ENCODE results near the gene ZC3H12C.
A peak's percentile ranks its signal among the peaks of the same experiment; 100 is the strongest.
"Not testable (repeated sequence)": the region's sequence is repeated elsewhere in the genome, so short reads cannot be mapped to it uniquely, and the experiment has no call there.

The ZC3H12C gene

DNA sequence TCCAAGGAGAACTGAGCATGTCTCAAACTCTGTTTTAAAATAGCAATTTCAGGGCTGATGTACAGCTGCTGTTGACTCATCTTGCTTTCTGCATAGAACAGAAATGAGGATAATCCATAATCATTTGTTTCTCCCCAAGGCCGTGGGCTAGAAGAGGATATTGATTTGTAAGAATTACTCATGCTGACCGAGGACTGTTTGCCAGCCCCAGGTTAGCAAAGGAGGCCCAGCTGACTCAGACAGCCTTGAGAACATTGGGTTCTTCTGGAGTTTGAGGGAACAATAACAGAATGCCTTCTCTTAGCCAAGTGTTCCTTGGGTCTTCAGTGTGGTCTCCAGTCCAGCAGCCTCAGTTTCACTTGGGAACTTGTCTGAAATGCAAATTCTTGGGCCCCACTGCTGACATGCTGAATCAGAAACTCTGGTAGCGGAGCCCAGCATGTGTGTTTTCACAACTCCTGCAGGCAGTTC lies 92.0 kb downstream of the ZC3H12C start:
- no peak for DNase-seq (ENCODE audit: low spot score)

DNA sequence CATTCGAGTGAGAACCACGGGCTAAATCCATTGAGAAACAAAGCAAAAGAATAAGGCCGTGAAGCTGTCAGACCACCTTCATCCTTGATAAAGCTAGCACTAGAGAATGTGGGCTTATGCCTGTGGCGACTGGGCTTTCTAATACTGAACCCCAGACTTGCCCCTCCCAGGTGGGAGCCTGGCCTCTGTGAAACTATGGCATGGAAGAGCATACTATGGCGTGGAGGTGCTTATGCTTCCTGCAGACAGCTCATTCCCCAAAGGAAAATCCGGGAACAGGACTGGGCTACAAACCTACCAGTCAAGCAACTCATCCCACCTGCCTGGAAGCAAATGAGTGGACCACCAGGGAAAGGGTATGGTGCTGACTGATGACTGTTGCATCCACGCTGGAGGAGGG lies 92.4 kb downstream of the ZC3H12C start:
- no peak for DNase-seq (ENCODE audit: low spot score)

DNA sequence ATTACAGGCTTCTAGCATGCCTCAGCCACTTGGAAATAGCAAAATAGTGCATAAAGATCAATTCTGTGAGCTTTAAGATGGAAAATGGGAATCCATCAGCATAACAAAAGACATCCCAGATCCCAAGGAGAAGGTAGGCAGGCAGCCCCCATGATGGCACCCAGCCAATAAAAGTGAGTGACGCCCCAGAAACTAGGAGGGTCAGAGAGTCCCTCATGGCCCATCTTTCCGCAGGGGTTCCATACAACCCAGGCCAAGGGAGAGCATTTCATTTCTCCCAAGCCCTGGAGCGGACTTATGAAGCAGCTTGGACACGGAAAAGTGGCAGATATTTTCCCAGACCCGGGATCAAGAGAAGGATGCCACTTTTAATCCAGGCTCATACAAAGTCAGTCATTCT lies 93.3 kb downstream of the ZC3H12C start:
- no peak for DNase-seq (ENCODE audit: low spot score)

DNA sequence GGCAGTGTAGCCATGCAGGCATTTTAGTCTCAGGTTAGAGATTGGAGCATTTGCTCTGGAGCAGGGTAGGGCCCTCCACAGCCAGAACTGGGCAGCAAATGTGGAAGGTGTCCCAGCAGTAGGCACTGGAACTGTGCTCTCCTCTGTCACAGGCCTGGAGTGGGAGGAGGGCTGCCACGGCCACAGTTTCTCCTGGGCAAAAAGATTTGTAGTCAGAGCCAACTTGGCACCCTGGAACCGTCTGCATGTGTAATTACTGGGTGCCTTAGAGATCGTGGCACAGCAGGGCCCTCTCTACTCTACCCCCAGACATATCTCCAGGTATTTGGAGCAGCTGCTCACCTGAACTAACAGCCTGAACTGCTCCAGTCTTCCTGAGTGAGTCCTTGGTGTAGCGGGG lies 93.7 kb downstream of the ZC3H12C start:
- no peak for DNase-seq (ENCODE audit: low spot score)

DNA sequence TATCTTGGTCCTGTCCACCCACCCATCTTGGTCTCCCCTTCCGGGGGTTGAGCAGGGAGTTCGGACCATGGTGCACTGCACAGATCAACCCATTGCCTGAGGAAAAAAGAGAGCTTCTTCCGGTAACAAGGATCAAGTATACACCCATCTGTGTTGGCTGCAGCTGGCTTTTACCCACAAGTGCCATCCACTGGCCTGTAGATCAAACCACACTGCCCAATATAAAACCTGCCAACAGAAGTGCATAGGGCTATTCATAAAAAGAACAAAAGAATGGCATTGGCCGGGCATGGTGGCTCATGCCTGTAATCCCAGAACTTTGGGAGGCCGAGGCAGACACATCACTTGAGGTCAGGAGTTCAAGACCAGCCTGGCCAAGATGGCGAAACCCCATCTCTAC lies 94.5 kb downstream of the ZC3H12C start:
- no peak for DNase-seq (ENCODE audit: low spot score)

DNA sequence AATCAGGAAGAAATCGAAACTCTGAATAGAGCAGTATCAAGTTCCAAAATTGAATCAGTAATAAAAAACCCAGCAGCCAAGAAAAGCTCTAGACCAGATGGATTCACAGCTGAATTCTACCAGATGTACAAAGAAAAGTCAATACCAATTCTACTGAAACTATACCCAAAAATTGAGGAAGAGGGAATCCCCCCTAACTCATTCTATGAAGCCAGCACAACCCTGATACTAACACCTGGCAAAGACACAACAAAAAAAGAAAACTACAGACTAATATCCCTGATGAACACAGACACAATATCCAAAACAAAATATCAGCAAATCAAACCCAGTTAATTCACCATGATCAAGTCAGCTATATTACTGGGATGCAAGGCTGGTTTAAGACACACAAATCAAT lies 97.7 kb downstream of the ZC3H12C start:
- no peak for DNase-seq (ENCODE audit: low spot score)

DNA sequence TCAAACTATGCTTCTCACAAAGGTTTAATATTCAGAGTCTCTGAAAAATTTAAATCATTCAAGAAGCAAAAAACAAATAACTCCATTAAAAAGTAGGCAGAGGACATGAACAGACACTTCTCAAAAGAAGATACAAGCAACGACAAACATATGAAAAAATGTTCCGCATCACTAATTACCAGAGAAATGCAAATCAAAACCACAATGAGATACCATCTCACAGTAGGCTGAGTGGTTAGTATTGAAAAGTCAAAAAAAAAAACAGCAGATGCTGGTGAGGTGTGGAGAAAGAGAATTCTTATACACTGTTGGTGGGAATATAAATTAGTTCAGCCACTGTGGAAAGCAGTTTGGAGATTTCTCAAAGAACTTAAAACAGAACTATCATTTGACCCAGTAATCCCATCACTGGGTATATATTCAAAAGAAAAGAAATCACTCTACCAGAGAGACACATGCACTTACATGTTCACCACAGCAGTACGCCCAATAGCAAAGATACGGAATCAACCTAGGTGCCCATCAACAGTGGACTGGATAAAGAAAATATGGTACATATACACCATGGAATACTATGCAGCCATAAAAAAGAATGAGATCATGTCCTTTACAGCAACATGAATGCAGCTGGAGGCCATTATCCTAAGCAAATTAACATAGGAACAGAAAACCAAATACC lies 99.6 kb downstream of the ZC3H12C start:
- not testable (repeated sequence) for DNase-seq (ENCODE audit: low spot score)

DNA sequence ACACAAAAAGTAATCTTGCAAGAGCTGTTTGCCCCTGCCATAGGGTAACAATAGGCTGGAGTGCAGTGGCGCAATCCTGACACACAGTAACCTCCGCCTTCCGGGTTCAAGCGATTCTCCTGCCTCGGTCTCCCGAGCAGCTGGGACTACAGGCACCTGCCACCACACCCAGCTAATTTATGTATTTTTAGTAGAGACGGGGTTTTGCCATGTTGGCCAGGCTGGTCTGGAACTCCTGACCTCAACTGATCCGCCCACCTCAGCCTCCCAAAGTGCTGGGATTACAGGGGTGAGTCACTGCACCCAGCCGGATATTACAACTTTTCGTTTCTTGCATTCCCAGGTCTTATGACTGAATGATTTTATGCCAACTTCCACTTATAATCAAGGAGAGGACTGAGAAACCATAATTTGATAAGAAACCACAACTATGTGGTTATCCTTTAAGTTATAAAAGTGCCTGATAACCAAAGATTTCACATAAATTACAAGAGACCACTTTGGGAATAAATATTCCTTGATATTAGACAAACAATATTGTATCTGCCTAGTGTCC lies 101.1 kb downstream of the ZC3H12C start:
- DNase-seq (ENCODE audit: low spot score): peak; percentile 26

DNA sequence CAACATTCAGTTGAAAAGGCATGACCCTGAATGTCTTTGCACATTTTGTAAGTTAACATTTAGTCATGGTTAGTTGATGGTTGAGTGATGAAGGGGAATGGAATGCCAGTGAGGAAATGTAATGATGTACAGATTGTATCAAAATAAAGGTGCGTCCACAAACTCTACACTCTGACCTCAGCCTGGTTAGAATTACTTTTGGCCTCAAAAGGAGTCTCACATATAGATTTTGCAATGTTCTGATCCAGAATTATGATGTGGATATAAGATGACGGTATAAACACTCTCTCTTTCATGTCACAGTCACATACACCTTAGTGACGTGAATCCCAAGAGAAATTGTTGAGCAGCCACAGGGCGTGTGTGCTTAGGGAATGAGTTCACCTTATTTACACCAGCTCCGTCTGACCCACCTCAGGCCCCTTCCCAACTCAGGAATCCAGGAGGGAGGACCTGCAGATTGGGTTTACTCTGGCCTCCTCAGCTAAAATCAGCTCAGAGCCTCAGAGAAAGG lies 103.1 kb downstream of the ZC3H12C start:
- peak; percentile 30 for DNase-seq (ENCODE audit: low spot score)

DNA sequence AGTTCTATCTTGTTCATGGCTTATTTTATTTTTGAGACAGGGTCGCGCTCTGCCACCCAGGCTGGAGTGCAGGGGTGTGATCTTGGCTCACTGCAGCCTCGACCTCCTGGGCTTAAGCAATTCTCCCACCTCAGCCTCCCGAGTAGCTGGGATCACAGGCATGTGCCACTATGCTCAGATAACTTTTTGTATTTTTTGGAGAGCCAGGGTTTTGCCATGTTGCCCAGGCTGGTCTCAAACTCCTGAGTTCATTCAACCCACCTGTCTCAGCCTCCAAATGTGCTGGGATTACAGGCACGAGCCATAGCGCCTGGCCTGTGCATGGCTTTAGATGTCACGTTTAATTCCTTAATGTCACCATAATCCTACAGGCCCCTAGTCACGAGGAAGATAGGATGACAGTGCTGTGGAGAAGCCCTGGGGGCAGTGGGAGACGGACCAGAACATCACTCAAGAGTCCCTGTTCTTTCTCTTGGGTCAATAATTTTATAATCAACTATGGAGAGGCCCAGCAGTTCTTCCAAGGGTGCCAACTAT lies 103.8 kb downstream of the ZC3H12C start:
- no peak for DNase-seq (ENCODE audit: low spot score)

DNA sequence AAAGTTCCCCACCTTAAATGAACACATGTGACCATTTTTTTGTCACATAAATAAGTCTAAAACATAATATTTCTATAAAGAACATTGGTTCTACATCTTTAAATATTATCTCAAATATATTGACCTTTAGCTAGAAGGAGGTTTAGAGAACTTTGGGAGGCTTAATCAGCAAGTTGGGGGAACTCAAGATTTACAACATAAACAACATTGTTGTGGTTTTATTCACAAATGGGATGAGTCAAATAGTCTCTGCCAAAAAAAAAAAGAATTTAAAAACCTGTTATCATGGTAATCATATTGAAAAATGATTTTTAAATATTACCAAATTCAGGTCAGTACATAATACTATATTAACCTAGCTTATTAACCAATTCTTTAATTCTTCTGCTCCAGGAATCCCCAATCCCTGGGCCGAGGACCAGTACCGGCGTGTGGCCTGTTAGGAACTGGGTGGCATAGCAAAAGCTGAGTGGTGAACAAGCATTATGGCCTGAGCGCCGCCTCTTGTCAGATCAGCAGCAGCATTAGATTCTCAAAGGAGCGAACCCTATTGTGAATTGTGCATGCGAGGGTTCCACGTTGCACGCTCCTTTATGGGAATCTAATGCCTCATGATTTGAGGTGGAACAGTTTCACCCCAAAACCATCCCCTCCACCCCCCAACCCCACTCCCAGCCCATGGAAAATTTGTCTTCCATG lies 105.0 kb downstream of the ZC3H12C start:
- DNase-seq (ENCODE audit: low spot score): no peak

DNA sequence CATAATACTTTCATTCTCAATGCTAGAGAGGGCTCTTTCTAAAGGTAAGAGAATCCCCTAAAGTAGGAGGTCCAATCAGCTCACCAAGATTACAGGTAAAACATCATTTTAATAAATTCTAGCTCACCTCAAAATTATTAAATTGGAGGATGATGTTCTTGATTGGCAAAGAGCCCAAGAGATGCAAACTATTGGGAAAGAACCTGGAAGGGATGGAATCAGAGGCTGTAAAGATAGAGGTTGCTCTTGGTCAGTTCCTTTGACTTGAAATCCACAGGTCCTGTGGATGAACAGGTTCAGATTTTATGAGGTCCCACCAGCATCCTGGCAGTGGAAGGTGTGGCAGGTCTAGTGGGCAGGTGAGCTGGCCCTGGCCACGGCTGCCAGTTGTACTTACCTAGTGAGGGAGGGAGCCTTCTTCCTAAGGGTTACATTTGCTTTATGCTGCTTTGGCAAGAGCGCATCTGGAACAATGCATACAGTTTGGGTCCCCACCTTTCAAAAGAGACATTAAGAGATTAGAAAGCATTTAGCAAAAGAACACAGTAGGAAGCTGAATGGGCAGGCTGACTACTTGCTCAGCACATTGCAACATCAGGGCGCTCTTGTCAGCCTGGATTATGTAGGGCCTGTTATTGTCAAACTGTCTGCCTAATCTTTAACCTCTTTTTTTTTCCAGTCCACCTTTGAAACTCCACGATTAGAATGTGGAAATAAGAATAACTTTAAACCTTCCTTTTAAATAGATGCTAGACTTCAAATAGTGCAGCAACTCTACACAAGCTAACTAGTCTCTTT lies 106.2 kb downstream of the ZC3H12C start:
- DNase-seq (ENCODE audit: low spot score): no peak

DNA sequence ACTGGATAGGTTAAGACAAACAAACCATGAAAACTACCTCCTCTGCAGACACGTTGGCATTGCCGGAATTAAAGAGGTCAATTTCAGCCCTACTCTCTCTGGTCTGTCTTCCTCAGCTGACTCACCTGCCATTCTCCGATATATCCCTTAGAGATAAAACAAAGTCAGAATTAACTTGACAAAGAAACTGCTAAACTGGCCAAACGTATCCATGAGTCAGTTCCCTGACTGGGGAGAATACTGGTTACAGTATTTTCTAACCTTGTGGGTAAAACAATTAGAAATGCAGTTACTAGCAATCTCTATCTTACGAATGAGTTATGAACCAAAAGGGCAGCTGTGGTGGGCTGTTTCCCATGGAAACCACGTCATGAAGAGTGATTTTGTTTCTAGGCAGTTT lies 107.0 kb downstream of the ZC3H12C start:
- no peak for DNase-seq (ENCODE audit: low spot score)

DNA sequence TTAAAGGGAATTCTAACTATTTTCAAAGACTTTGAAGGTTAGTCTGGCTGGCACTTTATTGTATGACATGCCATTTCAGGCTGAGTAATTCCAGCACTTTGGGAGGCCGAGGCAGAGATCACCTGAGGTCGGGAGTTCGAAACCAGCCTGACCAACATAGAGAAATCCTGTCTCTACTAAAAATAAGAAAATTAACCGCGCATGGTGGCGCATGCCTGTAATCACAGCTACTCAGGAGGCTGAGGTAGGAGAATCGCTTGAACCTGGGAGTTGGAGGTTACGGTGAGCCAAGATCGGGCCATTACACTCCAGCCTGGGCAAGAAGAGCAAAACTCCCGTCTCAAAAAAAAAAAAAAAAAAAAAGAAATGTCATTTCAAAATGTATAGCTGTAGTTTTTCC lies 107.6 kb downstream of the ZC3H12C start:
- no peak for DNase-seq (ENCODE audit: low spot score)

DNA sequence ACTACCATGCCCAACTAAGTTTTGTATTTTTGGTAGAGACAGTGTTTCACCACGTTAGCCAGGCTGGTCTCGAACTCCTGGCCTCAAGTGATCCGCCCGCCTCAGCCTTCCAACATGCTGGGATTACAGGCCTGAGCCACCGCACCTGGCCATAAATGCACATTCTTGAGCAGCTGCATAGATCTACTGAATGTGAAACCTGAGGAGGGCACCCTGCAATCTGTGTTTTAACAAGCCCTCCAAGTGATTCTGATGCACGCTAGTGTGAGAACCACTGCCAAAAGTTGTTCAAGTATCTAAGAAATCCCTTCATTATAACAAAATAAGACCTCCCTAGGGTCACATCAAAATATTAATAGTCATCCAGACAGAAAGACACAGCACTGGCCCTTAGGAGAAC lies 113.9 kb downstream of the ZC3H12C start:
- DNase-seq (ENCODE audit: low spot score): no peak

DNA sequence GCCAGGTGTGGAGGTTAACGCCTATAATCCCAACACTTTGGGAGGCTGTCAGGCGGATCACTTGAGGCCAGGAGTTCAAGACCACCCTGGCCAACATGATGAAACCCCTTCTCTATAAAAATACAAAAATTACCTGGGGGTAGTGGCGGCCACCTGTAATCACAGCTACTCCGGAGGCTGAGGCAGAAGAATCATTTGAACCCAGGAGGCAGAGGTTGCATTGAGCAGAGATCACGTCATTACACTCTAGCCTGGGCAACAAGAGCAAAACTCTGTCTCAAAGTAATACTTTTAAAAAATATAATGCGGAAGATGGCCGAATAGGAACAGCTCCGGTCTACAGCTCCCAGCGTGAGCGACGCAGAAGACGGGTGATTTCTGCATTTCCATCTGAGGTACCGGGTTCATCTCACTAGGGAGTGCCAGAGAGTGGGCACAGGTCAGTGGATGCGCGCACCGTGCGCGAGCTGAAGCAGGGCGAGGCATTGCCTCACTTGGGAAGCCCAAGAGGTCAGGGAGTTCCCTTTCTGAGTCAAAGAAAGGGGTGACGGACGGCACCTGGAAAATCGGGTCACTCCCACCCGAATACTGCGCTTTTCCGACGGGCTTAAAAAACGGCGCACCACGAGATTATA lies 115.6 kb downstream of the ZC3H12C start:
- not testable (repeated sequence) for DNase-seq (ENCODE audit: low spot score)

DNA sequence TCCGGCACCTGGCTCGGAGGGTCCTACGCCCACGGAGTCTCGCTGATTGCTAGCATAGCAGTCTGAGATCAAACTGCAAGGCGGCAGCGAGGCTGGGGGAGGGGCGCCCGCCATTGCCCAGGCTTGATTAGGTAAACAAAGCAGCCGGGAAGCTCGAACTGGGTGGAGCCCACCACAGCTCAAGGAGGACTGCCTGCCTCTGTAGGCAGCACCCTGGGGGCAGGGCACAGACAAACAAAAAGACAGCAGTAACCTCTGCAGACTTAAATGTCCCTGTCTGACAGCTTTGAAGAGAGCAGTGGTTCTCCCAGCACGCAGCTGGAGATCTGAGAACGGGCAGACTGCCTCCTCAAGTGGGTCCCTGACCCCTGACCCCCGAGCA lies 116.1 kb downstream of the ZC3H12C start:
- not testable (repeated sequence) for DNase-seq (ENCODE audit: low spot score)

DNA sequence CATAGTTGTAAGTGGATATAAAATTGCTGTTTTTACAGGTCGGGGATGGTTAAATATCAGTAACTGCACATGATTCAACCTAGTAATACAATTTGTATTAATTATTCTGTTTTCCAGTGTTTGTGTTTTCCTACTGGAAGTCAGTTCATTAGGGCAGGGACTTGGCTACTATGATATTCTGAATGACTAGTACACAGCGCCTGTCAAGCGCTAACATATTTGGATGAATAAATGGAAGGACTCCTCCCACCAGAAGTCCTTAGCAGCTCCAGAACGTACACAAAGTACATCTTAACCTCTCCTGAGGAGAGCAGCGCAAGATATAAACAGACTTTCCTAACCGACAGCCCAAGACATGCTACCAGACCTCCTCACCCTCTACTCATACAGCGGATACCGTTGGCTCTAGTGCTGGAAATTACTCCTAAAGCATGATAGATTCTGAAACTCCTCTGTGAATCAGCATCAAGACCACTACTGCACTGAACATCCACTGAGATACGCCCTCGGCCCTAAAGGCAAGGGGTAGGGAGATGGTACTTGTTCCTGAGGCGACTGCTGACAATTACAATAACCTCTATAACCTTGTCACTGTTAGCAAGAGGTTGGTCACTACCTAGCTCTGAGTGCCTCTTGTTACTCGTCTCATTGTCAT lies 124.2 kb downstream of the ZC3H12C start:
- DNase-seq (ENCODE audit: low spot score): no peak

DNA sequence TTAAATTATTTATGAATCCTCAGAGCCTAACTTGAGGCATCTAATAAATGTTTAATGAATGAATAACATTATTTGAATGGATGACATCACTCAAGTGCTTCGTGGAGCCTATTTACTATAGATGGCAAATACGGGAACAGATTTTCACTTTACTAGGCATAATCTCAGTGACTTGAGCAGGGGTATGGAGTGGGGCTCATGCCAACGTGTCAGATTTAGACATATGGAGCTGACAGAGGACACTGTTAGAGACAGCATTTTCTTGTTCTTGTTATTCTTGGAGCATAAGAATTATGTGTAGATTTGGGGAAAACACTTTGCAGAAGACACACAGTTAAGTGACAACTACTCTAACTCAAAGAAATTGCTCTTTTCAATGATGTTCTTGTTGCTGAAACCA lies 124.7 kb downstream of the ZC3H12C start:
- DNase-seq (ENCODE audit: low spot score): no peak

DNA sequence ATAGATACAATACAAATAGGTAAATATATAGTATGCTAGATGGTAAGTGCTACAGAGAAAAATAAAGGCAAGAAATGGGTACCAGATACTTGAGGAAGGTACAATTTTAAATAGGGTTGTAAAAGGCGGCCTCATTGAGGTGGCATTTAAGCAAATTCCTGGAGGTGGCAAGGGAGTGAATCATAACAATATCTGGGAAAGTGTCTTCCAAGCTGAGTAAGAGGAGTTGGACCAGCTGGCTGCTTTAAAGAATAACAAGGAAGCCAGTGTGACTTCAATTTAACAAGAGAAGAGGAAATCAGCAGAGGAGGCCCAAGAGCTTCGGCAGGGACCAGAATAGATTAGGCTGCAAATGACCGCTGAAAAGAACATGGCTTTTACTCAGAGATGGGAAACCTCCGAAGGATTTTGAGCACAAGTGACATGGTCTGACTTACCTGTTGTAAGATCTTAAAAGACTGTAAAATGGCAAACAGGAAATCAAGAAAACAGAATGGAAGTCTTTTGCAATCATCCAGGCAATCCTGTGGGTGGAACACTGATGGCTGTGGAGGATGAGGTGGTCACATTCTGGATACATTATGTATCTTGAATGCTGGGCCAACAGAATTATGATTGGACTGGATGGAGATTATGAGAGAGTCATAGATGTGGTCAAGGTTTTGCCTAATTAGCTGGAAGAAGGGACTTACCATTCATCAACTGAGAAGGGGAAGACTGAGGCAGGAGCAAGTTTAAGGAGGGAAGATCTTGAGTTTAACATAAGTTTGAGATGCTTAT lies 126.0 kb downstream of the ZC3H12C start:
- DNase-seq (ENCODE audit: low spot score): no peak

Data from hepatic stellate cell (primary cell).